HepG2 (cell line): Measurements from ENCODE around the gene TEC. TPM values are rescaled to one million over a fixed set of nuclear protein-coding genes. Genes with fewer than 3 reads are reported as not detected.

Source experiments
- ATAC-seq: fragments of 200-7000 bp; cut with Tn5 transposase; 3 replicates; pipeline ENCODE4 v1.9.1; 2020; ENCODE audit warnings: mild to moderate bottlenecking, moderate library complexity
- BruUV-seq: library from RNA; stranded (reverse); fragments of 400-500 nt; replicated peaks from 2 replicates; lab custom pipeline; 2021; lab: Mats Ljungman, UMichigan
- CTCF ChIA-PET: fragments of 300-600 bp; formaldehyde crosslinking; extraction: SDS; loops from one replicate; lab custom pipeline; 2021; ENCODE audit warnings: low total read pairs, inconsistent platforms, low intra/inter-chr PET ratio; lab: Yijun Ruan, JAX
- POLR2A ChIA-PET: fragments of 350-600 bp; sonication (Branson Sonifier 250); formaldehyde crosslinking; loops from one replicate; lab custom pipeline; 2020; ENCODE audit warnings: antibody characterized with exemption, inconsistent platforms; lab: Yijun Ruan, JAX
- DNase-seq: peaks from one replicate; pipeline ENCODE4 v3.0.0-alpha.2; 2015; ENCODE audit warnings: low spot score
- FAIRE-seq: peaks from 3 replicates; lab custom pipeline; 2011; peaks lifted over from hg19 to GRCh38; lab: Jason Lieb, UNC
- H2AFZ ChIP-seq: one replicate; pipeline ENCODE4 v1.6.1; 2011; ENCODE audit warnings: low read length, inconsistent platforms
- H3K27ac ChIP-seq: fragments of 300-600 bp; 3 replicates; pipeline ENCODE4 v1.8.0; 2011; ENCODE audit warnings: mixed run types, mild to moderate bottlenecking, mixed read lengths, low read length, inconsistent platforms; ENCODE audit not compliant: insufficient read depth; ENCODE audit errors: extremely low read length
- H3K27me3 ChIP-seq, 2 experiments: fragments of 200-600 bp in 1 of 2; 2 replicates in 1 of 2; 3 replicates in 1 of 2; pipeline versions ENCODE4 v1.6.0 to v1.8.0; 2011; ENCODE audit warnings: low read length in 2 of 2, mild to moderate bottlenecking in 2 of 2, moderate library complexity in 2 of 2, inconsistent platforms in 1 of 2; ENCODE audit not compliant: insufficient read depth in 2 of 2, control insufficient read depth in 1 of 2
- H3K36me3 ChIP-seq, 2 experiments: fragments of 200-600 bp in 1 of 2; replicated peaks in 1 of 2; 2 replicates in 1 of 2; 3 replicates in 1 of 2; pipeline versions ENCODE4 v1.5.1 to v1.8.0; 2011; ENCODE audit warnings: low read length in 2 of 2, inconsistent platforms in 1 of 2; ENCODE audit not compliant: insufficient read depth in 2 of 2, control insufficient read depth in 1 of 2
- H3K4me1 ChIP-seq: 2 replicates; pipeline ENCODE4 v1.5.1; 2012; ENCODE audit warnings: low read length, inconsistent platforms; ENCODE audit not compliant: insufficient read depth
- H3K4me2 ChIP-seq: 2 replicates; pipeline ENCODE4 v1.6.0; 2011; ENCODE audit warnings: low read depth, low read length, inconsistent platforms
- H3K4me3 ChIP-seq, 3 experiments: fragments of 200-600 bp in 1 of 3; sonication (generic), shearing (Covaris generic) in 1 of 3; replicated peaks in 1 of 3; 2 replicates each; pipeline ENCODE4 v1.5.1; 2011 to 2016; ENCODE audit warnings: low read length in 3 of 3, inconsistent platforms in 2 of 3, low read depth in 2 of 3, mild to moderate bottlenecking in 2 of 3, control low read depth in 1 of 3, mixed read lengths in 1 of 3; ENCODE audit not compliant: insufficient read depth in 1 of 3
- H3K79me2 ChIP-seq: one replicate; pipeline ENCODE4 v1.6.1; 2011; ENCODE audit warnings: low read length, inconsistent platforms; ENCODE audit not compliant: insufficient read depth
- H3K9ac ChIP-seq: 2 replicates; pipeline ENCODE4 v1.6.0; 2011; ENCODE audit warnings: mild to moderate bottlenecking, low read depth, low read length, inconsistent platforms; ENCODE audit not compliant: insufficient read depth
- H3K9me3 ChIP-seq: 2 replicates; pipeline ENCODE4 v1.5.1; 2012; ENCODE audit warnings: mild to moderate bottlenecking, low read length
- H4K20me1 ChIP-seq: 2 replicates; pipeline ENCODE4 v1.6.0; 2011; ENCODE audit warnings: inconsistent platforms, mild to moderate bottlenecking, low read length, moderate library complexity; ENCODE audit not compliant: insufficient read depth
- BRF2 ChIP-seq: sonication (generic); formaldehyde crosslinking; IDR thresholded peaks from 2 replicates; pipeline ENCODE4 v1.8.1; 2022; ENCODE audit warnings: mild to moderate bottlenecking, missing genetic modification reagents
- CC2D1A ChIP-seq: sonication (generic); formaldehyde crosslinking; IDR thresholded peaks from 2 replicates; pipeline ENCODE4 v1.8.1; 2023; ENCODE audit warnings: mild to moderate bottlenecking, missing genetic modification reagents
- FIP1L1 ChIP-seq: fragments of 200-400 bp; formaldehyde crosslinking; IDR thresholded peaks from 2 replicates; pipeline ENCODE4 v1.6.1; 2018; ENCODE audit warnings: low read depth, mild to moderate bottlenecking, low read length, moderate library complexity, borderline replicate concordance; ENCODE audit not compliant: insufficient read depth
- FOSL1 ChIP-seq: sonication (generic); formaldehyde crosslinking; IDR thresholded peaks from 2 replicates; pipeline ENCODE4 v1.9.0; 2021; ENCODE audit warnings: missing genetic modification reagents, borderline replicate concordance
- FOXA3 ChIP-seq: IDR thresholded peaks from 2 replicates; pipeline ENCODE4 v1.6.1; 2016; ENCODE audit warnings: missing genetic modification reagents, missing compliant biosample characterization
- MXI1 ChIP-seq: IDR thresholded peaks from 3 replicates; pipeline ENCODE4 v1.6.1; 2012; ENCODE audit warnings: low read depth, low read length, inconsistent platforms, borderline replicate concordance
- RAD21 ChIP-seq: fragments of 450-650 bp; formaldehyde crosslinking; IDR thresholded peaks from 2 replicates; pipeline ENCODE4 v1.5.0; 2020; ENCODE audit warnings: mild to moderate bottlenecking
- SAP130 ChIP-seq: IDR thresholded peaks from 2 replicates; pipeline ENCODE4 v1.6.1; 2016; ENCODE audit warnings: low read depth
- SPEN ChIP-seq: sonication (generic); formaldehyde crosslinking; IDR thresholded peaks from 2 replicates; pipeline ENCODE4 v1.5.1; 2020; ENCODE audit warnings: low read depth, mild to moderate bottlenecking, missing genetic modification reagents
- ZBTB38 ChIP-seq: sonication (generic); formaldehyde crosslinking; IDR thresholded peaks from 2 replicates; pipeline ENCODE4 v1.5.1; 2020; ENCODE audit warnings: mild to moderate bottlenecking, missing genetic modification reagents
- ZFP82 ChIP-seq: sonication (generic); formaldehyde crosslinking; IDR thresholded peaks from 2 replicates; pipeline ENCODE4 v1.5.1; 2020; ENCODE audit warnings: mild to moderate bottlenecking, missing genetic modification reagents, borderline replicate concordance
- ZNF432 ChIP-seq: sonication (generic); formaldehyde crosslinking; IDR thresholded peaks from 2 replicates; pipeline ENCODE4 v1.5.0; 2020; ENCODE audit warnings: missing genetic modification reagents, mild to moderate bottlenecking, borderline replicate concordance
- WGBS: methylation state at CpG from one replicate; pipeline ENCODE4 v1.1.6; 2017; ENCODE audit warnings: low lambda C conversion rate; 5-methylcytosine and 5-hydroxymethylcytosine counted together
- in situ Hi-C: cut with HindIII; loops from 2 replicates; pipeline ENCODE4 v1.10.0; 2017; ENCODE audit warnings: low pct_unique_long_range_greater_than_20kb; ENCODE audit not compliant: extremely low pct_ligation_motif_present
- intact Hi-C: fragments of 100-400 bp; cut with micrococcal nuclease; formaldehyde crosslinking; loops from one replicate; pipeline ENCODE4 v1.10.0; 2022; ENCODE audit not compliant: unreplicated experiment
- polyA plus RNA-seq, 8 experiments: library from polyadenylated mRNA; depleted of rRNA in 3 of 8; stranded (reverse) in 7 of 8; unstranded in 1 of 8; fragments of >200 nt; fragmentation: Illumina TruSeq in 4 of 8; extraction: Trizol in 4 of 8; gene quantifications; 2 replicates each; pipeline versions ENCODE4 v1.2.1 to v1.2.3, GENCODE V29; 2011 to 2016; ENCODE audit warnings: low read depth in 4 of 8, missing spikeins in 1 of 8, mixed read lengths in 1 of 8; ENCODE audit not compliant: insufficient read depth in 1 of 8
- total RNA-seq, 5 experiments: library from RNA; depleted of rRNA; stranded (reverse); fragments of >200 nt; fragmentation: Illumina TruSeq; extraction: Trizol; gene quantifications; 2 replicates each; pipeline ENCODE4 v1.2.3, GENCODE V29; 2016; ENCODE audit warnings: low read depth in 1 of 5
- TF ChIP-seq, protein P1 (sequence below): sonication (generic); formaldehyde crosslinking; IDR thresholded peaks from 2 replicates; pipeline ENCODE4 v1.4.0; 2020; ENCODE audit warnings: missing genetic modification reagents, borderline replicate concordance
- TF ChIP-seq, protein P2 (sequence below): fragments of 450-650 bp; IDR thresholded peaks from 2 replicates; pipeline ENCODE4 v1.6.1; 2017; ENCODE audit warnings: mild to moderate bottlenecking

Gene TEC
- total and polyA plus RNA-seq, 2 of the 13 experiments (the other 11 are each of a cell fraction or from before 2014, with no cell fraction given): 0.05 to 0.20 TPM

- Histone ChIP-seq H3K36me3 (no peaks in the 10 kb centered on the region), H3K9me3 (no peaks in the 10 kb centered on the region), H3K9ac (no peak overlapping the region), H2AFZ (no peak overlapping the region), H3K27me3 (no peaks in the 10 kb centered on the region; a peak in 1 of 5 replicates), H3K4me2 (no peak overlapping the region), H3K27ac (no peak overlapping the region), H3K4me3 (no peak overlapping the region), H3K79me2 (no peaks in the 10 kb centered on the region), H3K4me1 (no peaks in the 10 kb centered on the region), H4K20me1 (no peaks in the 10 kb centered on the region)
- no peak for ATAC-seq
- ChIA-PET POLR2A (no interaction called here), CTCF (no interaction called here)
- 49% methylated on average over 2 of the region's 2 CpGs for WGBS
- no peak for FAIRE-seq
- in situ Hi-C loops (no loop called here), intact Hi-C loops (no loop called here)
- no TSS peak for BruUV-seq
- TF ChIP-seq FOXA3 (CRISPR knock-in tag): no peak
- TF ChIP-seq, protein P1, sequence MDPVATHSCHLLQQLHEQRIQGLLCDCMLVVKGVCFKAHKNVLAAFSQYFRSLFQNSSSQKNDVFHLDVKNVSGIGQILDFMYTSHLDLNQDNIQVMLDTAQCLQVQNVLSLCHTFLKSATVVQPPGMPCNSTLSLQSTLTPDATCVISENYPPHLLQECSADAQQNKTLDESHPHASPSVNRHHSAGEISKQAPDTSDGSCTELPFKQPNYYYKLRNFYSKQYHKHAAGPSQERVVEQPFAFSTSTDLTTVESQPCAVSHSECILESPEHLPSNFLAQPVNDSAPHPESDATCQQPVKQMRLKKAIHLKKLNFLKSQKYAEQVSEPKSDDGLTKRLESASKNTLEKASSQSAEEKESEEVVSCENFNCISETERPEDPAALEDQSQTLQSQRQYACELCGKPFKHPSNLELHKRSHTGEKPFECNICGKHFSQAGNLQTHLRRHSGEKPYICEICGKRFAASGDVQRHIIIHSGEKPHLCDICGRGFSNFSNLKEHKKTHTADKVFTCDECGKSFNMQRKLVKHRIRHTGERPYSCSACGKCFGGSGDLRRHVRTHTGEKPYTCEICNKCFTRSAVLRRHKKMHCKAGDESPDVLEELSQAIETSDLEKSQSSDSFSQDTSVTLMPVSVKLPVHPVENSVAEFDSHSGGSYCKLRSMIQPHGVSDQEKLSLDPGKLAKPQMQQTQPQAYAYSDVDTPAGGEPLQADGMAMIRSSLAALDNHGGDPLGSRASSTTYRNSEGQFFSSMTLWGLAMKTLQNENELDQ: no peak
- DNase-seq: no peak
Observed at GRCh38 chr4:48250980-48251379, 18.7 kb downstream of the TEC start.

DNA sequence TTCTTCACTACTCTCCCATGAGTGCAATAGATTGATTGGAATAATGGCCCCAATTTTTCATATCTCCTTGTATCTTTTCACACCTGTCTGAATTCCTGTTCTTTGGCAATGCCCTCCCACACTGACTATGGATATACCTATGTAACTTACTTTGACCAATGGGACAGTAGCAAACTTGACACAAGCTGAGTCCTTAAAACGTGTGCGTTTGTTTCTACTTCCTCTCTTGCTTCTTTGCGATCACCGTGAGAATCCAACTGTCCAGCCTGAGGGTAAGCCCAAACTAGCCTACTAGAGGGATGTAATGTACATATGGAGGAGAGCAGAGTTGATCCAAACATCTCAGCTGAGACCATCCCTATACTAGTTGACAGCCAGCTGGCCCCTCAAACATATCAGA is 19.3 kb downstream of the TEC start:
- Histone ChIP-seq H3K36me3 (no peaks in the 10 kb centered on the region), H3K79me2 (no peaks in the 10 kb centered on the region), H3K9ac (no peak overlapping the region), H3K27me3 (no peaks in the 10 kb centered on the region; a peak in 1 of 5 replicates), H3K4me2 (no peak overlapping the region), H3K4me3 (no peak overlapping the region), H4K20me1 (no peaks in the 10 kb centered on the region), H2AFZ (no peak overlapping the region), H3K27ac (no peak overlapping the region), H3K9me3 (no peaks in the 10 kb centered on the region), H3K4me1 (no peaks in the 10 kb centered on the region)
- no peak for FAIRE-seq
- ATAC-seq: no peak
- no peak for DNase-seq
- no TSS peak for BruUV-seq
- POLR2A ChIA-PET: no interaction called here
- 74% methylated on average over 4 of the region's 4 CpGs for WGBS
- intact Hi-C loops (no loop called here), in situ Hi-C loops (no loop called here)
- CTCF ChIA-PET: no interaction called here
- TF ChIP-seq SAP130 (CRISPR knock-in tag): no peak
- TF ChIP-seq RAD21 (CRISPR knock-in tag): no peak
- TF ChIP-seq ZNF432 (CRISPR knock-in tag): no peak
- TF ChIP-seq BRF2: no peak
- TF ChIP-seq, protein P2, sequence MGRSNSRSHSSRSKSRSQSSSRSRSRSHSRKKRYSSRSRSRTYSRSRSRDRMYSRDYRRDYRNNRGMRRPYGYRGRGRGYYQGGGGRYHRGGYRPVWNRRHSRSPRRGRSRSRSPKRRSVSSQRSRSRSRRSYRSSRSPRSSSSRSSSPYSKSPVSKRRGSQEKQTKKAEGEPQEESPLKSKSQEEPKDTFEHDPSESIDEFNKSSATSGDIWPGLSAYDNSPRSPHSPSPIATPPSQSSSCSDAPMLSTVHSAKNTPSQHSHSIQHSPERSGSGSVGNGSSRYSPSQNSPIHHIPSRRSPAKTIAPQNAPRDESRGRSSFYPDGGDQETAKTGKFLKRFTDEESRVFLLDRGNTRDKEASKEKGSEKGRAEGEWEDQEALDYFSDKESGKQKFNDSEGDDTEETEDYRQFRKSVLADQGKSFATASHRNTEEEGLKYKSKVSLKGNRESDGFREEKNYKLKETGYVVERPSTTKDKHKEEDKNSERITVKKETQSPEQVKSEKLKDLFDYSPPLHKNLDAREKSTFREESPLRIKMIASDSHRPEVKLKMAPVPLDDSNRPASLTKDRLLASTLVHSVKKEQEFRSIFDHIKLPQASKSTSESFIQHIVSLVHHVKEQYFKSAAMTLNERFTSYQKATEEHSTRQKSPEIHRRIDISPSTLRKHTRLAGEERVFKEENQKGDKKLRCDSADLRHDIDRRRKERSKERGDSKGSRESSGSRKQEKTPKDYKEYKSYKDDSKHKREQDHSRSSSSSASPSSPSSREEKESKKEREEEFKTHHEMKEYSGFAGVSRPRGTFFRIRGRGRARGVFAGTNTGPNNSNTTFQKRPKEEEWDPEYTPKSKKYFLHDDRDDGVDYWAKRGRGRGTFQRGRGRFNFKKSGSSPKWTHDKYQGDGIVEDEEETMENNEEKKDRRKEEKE: no peak
- TF ChIP-seq MXI1: no peak
- TF ChIP-seq CC2D1A (CRISPR knock-in tag): no peak
- TF ChIP-seq ZFP82: no peak
- TF ChIP-seq FIP1L1: no peak
- TF ChIP-seq SPEN (CRISPR knock-in tag): no peak
- TF ChIP-seq FOSL1 (CRISPR knock-in tag): no peak
- no peak for TF ChIP-seq ZBTB38 (CRISPR knock-in tag)
